OCI-LY1 (cell line): Measurements from ENCODE around the gene TCF4.

Experiments used
- H2AFZ ChIP-seq: fragments of 200-600 bp; sonication (generic), shearing (Covaris generic); 2 replicates; pipeline ENCODE4 v1.6.0; 2014; ENCODE audit warnings: antibody characterized with exemption, mild to moderate bottlenecking, low read length
- H3F3A ChIP-seq: fragments of 200-600 bp; sonication (generic), shearing (Covaris generic); 2 replicates; pipeline ENCODE4 v1.6.0; 2014; ENCODE audit warnings: mild to moderate bottlenecking, antibody characterized with exemption, low read length, moderate library complexity; ENCODE audit not compliant: insufficient read depth
- H3K27ac ChIP-seq: fragments of 200-600 bp; sonication (generic); 2 replicates; pipeline ENCODE4 v1.5.1; 2014; ENCODE audit warnings: low read length, mixed run types, mild to moderate bottlenecking, low read depth; ENCODE audit not compliant: poor library complexity, severe bottlenecking
- H3K27me3 ChIP-seq: fragments of 200-600 bp; sonication (generic); 2 replicates; pipeline ENCODE4 v1.6.0; 2014; ENCODE audit warnings: antibody characterized with exemption, mild to moderate bottlenecking, low read length, moderate library complexity; ENCODE audit not compliant: insufficient read depth
- H3K36me3 ChIP-seq: fragments of 200-600 bp; sonication (generic); 2 replicates; pipeline ENCODE4 v1.6.1; 2014; ENCODE audit warnings: mild to moderate bottlenecking, antibody characterized with exemption, low read length, moderate library complexity, mixed read lengths; ENCODE audit not compliant: insufficient read depth
- H3K4me1 ChIP-seq: fragments of 200-600 bp; sonication (generic); 2 replicates; pipeline ENCODE4 v1.5.1; 2014; ENCODE audit warnings: mild to moderate bottlenecking, low read length, moderate library complexity; ENCODE audit not compliant: insufficient read depth, severe bottlenecking
- H3K4me2 ChIP-seq: fragments of 200-600 bp; sonication (generic), shearing (Covaris generic); 2 replicates; pipeline ENCODE4 v1.6.1; 2014; ENCODE audit warnings: low read length
- H3K4me3 ChIP-seq: fragments of 200-600 bp; sonication (generic); 2 replicates; pipeline ENCODE4 v1.5.1; 2014; ENCODE audit warnings: low read length, low read depth, mild to moderate bottlenecking, mixed read lengths; ENCODE audit not compliant: poor library complexity, severe bottlenecking
- H3K79me2 ChIP-seq: fragments of 200-600 bp; shearing (Covaris generic); 2 replicates; pipeline ENCODE4 v1.6.1; 2016; ENCODE audit warnings: mixed run types, low read length, mixed read lengths; ENCODE audit not compliant: insufficient read depth
- H3K9ac ChIP-seq: fragments of 200-600 bp; sonication (generic), shearing (Covaris generic); 2 replicates; pipeline ENCODE4 v1.6.1; 2014; ENCODE audit warnings: mild to moderate bottlenecking, low read length, mixed read lengths
- H3K9me2 ChIP-seq: fragments of 200-600 bp; sonication (generic), shearing (Covaris generic); 2 replicates; pipeline ENCODE4 v1.6.1; 2014; ENCODE audit warnings: low read depth, mild to moderate bottlenecking, low read length, mixed read lengths
- H3K9me3 ChIP-seq: fragments of 200-600 bp; shearing (Covaris generic); 2 replicates; pipeline ENCODE4 v1.6.1; 2014; ENCODE audit warnings: low read length, mixed read lengths
- H4K20me1 ChIP-seq: fragments of 200-600 bp; sonication (generic), shearing (Covaris generic); 2 replicates; pipeline ENCODE4 v1.6.0; 2016; ENCODE audit warnings: mild to moderate bottlenecking, low read length; ENCODE audit not compliant: insufficient read depth
- CTCF ChIP-seq: fragments of 200-600 bp; sonication (generic), shearing (Covaris generic); IDR thresholded peaks from 2 replicates; pipeline ENCODE4 v1.5.1; 2017; ENCODE audit warnings: mild to moderate bottlenecking, antibody characterized with exemption, low read length, moderate library complexity, mixed read lengths
- EZH2 ChIP-seq: fragments of 200-600 bp; sonication (generic), shearing (Covaris generic); IDR thresholded peaks from 2 replicates; pipeline ENCODE4 v1.8.0; 2017; ENCODE audit warnings: borderline replicate concordance, mixed run types, mild to moderate bottlenecking, antibody characterized with exemption, low read length, moderate library complexity, mixed read lengths

Gene TCF4

GRCh38 chr18:55229682-55230081 lies 358.3 kb downstream of the TCF4 start:
- H3K27ac ChIP-seq = no peak overlapping the region
- H2AFZ ChIP-seq = no peak overlapping the region
- peaks cover 91% of the 10 kb centered on the region for H3K36me3 ChIP-seq
- H3K27me3 ChIP-seq = no peaks in the 10 kb centered on the region
- no peak overlapping the region for H3K4me3 ChIP-seq
- H3K9ac ChIP-seq = no peak overlapping the region
- H3K4me2 ChIP-seq = no peak overlapping the region
- no peaks in the 10 kb centered on the region for H3K79me2 ChIP-seq
- no peaks in the 10 kb centered on the region for H3K4me1 ChIP-seq
- no peaks in the 10 kb centered on the region for H4K20me1 ChIP-seq
- H3F3A ChIP-seq = no peaks in the 10 kb centered on the region
- no peaks in the 10 kb centered on the region for H3K9me3 ChIP-seq
- H3K9me2 ChIP-seq = no peaks in the 10 kb centered on the region
- TF ChIP-seq EZH2 = no peak
- no peak for TF ChIP-seq CTCF

GRCh38 chr18:55228707-55229106 lies 359.3 kb downstream of the TCF4 start:
- H3K4me2 ChIP-seq = no peak overlapping the region
- no peaks in the 10 kb centered on the region for H3K9me3 ChIP-seq
- no peaks in the 10 kb centered on the region for H4K20me1 ChIP-seq
- peaks cover 1% of the 10 kb centered on the region; the same call in 1 of the 2 replicates for H3F3A ChIP-seq
- no peak overlapping the region for H3K9ac ChIP-seq
- H3K79me2 ChIP-seq = no peaks in the 10 kb centered on the region
- TF ChIP-seq CTCF (no peak), EZH2 (no peak)
- no peak overlapping the region for H2AFZ ChIP-seq
- no peak overlapping the region for H3K27ac ChIP-seq
- peaks cover 88% of the 10 kb centered on the region for H3K36me3 ChIP-seq
- H3K4me1 ChIP-seq = no peaks in the 10 kb centered on the region
- H3K9me2 ChIP-seq = no peaks in the 10 kb centered on the region
- no peak overlapping the region for H3K4me3 ChIP-seq
- H3K27me3 ChIP-seq = no peaks in the 10 kb centered on the region

GRCh38 chr18:55228191-55228590 lies 359.8 kb downstream of the TCF4 start:
- Histone ChIP-seq H3K4me3 (no peak overlapping the region), H2AFZ (no peak overlapping the region), H4K20me1 (no peaks in the 10 kb centered on the region), H3K27me3 (no peaks in the 10 kb centered on the region), H3K27ac (no peak overlapping the region), H3K79me2 (no peaks in the 10 kb centered on the region), H3K9ac (no peak overlapping the region), H3K4me1 (no peaks in the 10 kb centered on the region), H3K4me2 (no peak overlapping the region), H3K9me3 (no peaks in the 10 kb centered on the region), H3F3A (peaks cover 3% of the 10 kb centered on the region; the same call in 1 of the 2 replicates), H3K9me2 (no peaks in the 10 kb centered on the region), H3K36me3 (peaks cover 83% of the 10 kb centered on the region)
- no peak for TF ChIP-seq EZH2
- TF ChIP-seq CTCF = no peak
